SK-N-SH (cell line): ENCODE measurements around the gene RASGEF1B. TPM values are rescaled to one million over a fixed set of nuclear protein-coding genes. Genes with fewer than 3 reads are reported as not detected.

Experiments used
- CTCF ChIA-PET: fragments of 300-600, 350-600 bp; formaldehyde crosslinking; extraction: SDS; loops from one replicate; lab custom pipeline; 2021; lab: Yijun Ruan, JAX
- POLR2A ChIA-PET: fragments of 350-600 bp; sonication (Branson Sonifier 250); formaldehyde crosslinking; extraction: SDS; loops from one replicate; lab custom pipeline; 2020; ENCODE audit warnings: antibody characterized with exemption, inconsistent platforms; lab: Yijun Ruan, JAX
- DNase-seq: peaks from one replicate; pipeline ENCODE4 v3.0.0; 2012
- H2AFZ ChIP-seq: fragments of 200-600 bp; sonication (generic); 2 replicates; pipeline ENCODE4 v1.8.1; 2016; ENCODE audit warnings: antibody characterized with exemption, mild to moderate bottlenecking, low read depth
- H3F3A ChIP-seq: fragments of 200-600 bp; sonication (generic); replicated peaks from 2 replicates; pipeline ENCODE3; 2016; ENCODE audit warnings: antibody characterized with exemption, mild to moderate bottlenecking; ENCODE audit not compliant: insufficient read depth
- H3K27ac ChIP-seq, 2 experiments: fragments of 200-500 bp in 1 of 2; fragments of 200-600 bp in 1 of 2; sonication (Bioruptor generic) in 1 of 2; sonication (generic), shearing (Covaris generic) in 1 of 2; 2 replicates each; pipeline versions ENCODE4 v1.5.1 to v1.6.1; 2014 to 2016; ENCODE audit warnings: low read depth in 2 of 2, inconsistent platforms in 1 of 2, low read length in 1 of 2, mild to moderate bottlenecking in 1 of 2, mixed read lengths in 1 of 2
- H3K27me3 ChIP-seq: fragments of 200-600 bp; sonication (generic), shearing (Covaris generic); 2 replicates; pipeline ENCODE4 v1.6.1; 2016; ENCODE audit warnings: mixed run types; ENCODE audit not compliant: insufficient read depth
- H3K36me3 ChIP-seq, 2 experiments: fragments of 200-500 bp in 1 of 2; fragments of 200-600 bp in 1 of 2; sonication (Bioruptor generic) in 1 of 2; sonication (generic) in 1 of 2; replicated peaks in 1 of 2; 2 replicates each; pipeline versions ENCODE3 to v1.5.1; 2014 to 2016; ENCODE audit warnings: low read length in 1 of 2, mild to moderate bottlenecking in 1 of 2; ENCODE audit not compliant: insufficient read depth in 2 of 2, control insufficient read depth in 1 of 2
- H3K4me1 ChIP-seq, 2 experiments: fragments of 200-500 bp in 1 of 2; fragments of 200-600 bp in 1 of 2; sonication (Bioruptor generic) in 1 of 2; sonication (generic), shearing (Covaris generic) in 1 of 2; 2 replicates each; pipeline versions ENCODE4 v1.5.1 to v1.6.1; 2014 to 2016; ENCODE audit warnings: low read depth in 1 of 2, low read length in 1 of 2, mixed run types in 1 of 2; ENCODE audit not compliant: insufficient read depth in 2 of 2, control insufficient read depth in 1 of 2
- H3K4me2 ChIP-seq: fragments of 200-600 bp; sonication (generic), shearing (Covaris generic); 2 replicates; pipeline ENCODE4 v1.6.1; 2017; ENCODE audit warnings: mixed run types
- H3K4me3 ChIP-seq, 2 experiments: fragments of 200-500 bp in 1 of 2; fragments of 200-600 bp in 1 of 2; sonication (Bioruptor generic) in 1 of 2; sonication (generic), shearing (Covaris generic) in 1 of 2; 2 replicates each; pipeline versions ENCODE4 v1.5.1 to v1.8.1; 2014 to 2016; ENCODE audit warnings: low read depth in 2 of 2, inconsistent platforms in 1 of 2, low read length in 1 of 2, mild to moderate bottlenecking in 1 of 2, mixed read lengths in 1 of 2, moderate library complexity in 1 of 2
- H3K79me2 ChIP-seq: fragments of 200-600 bp; sonication (generic); 2 replicates; pipeline ENCODE4 v1.8.1; 2017; ENCODE audit warnings: mild to moderate bottlenecking; ENCODE audit not compliant: insufficient read depth
- H3K9ac ChIP-seq: fragments of 200-600 bp; sonication (generic); 2 replicates; pipeline ENCODE4 v1.6.1; 2017; ENCODE audit warnings: mixed run types
- H3K9me2 ChIP-seq: fragments of 200-600 bp; sonication (generic); 2 replicates; pipeline ENCODE4 v1.6.1; 2017; ENCODE audit warnings: mixed run types
- H3K9me3 ChIP-seq: fragments of 200-600 bp; sonication (generic); 2 replicates; pipeline ENCODE4 v1.6.1; 2017; ENCODE audit warnings: mixed run types, mild to moderate bottlenecking, moderate library complexity
- H4K20me1 ChIP-seq: fragments of 200-600 bp; sonication (generic); 2 replicates; pipeline ENCODE4 v1.6.1; 2017; ENCODE audit warnings: mild to moderate bottlenecking, mixed run types; ENCODE audit not compliant: insufficient read depth
- CHD2 ChIP-seq: fragments of 150-350 bp; IDR thresholded peaks from 2 replicates; pipeline ENCODE4 v1.6.1; 2018; ENCODE audit warnings: low read length; ENCODE audit not compliant: partially characterized antibody
- EP300 ChIP-seq, 2 experiments: IDR thresholded peaks; 2 replicates each; pipeline versions ENCODE4 v1.4.0 to v1.6.1; 2012; ENCODE audit warnings: borderline replicate concordance in 1 of 2, low read depth in 1 of 2, low read length in 1 of 2
- FOSL2 ChIP-seq: IDR thresholded peaks from 2 replicates; pipeline ENCODE4 v1.4.0; 2012; ENCODE audit warnings: low read depth, mild to moderate bottlenecking, moderate library complexity, borderline replicate concordance
- FOXJ3 ChIP-seq: sonication (generic); formaldehyde crosslinking; IDR thresholded peaks from 2 replicates; pipeline ENCODE4 v1.5.1; 2020; ENCODE audit warnings: mild to moderate bottlenecking, missing genetic modification reagents
- FOXM1 ChIP-seq: IDR thresholded peaks from 2 replicates; pipeline ENCODE4 v1.4.0; 2012; ENCODE audit warnings: low read depth, mild to moderate bottlenecking
- GABPA ChIP-seq: IDR thresholded peaks from 2 replicates; pipeline ENCODE4 v1.4.0; 2012; ENCODE audit warnings: low read depth, mild to moderate bottlenecking
- JUND ChIP-seq: IDR thresholded peaks from 2 replicates; pipeline ENCODE4 v1.4.0; 2012
- MEF2A ChIP-seq: IDR thresholded peaks from 2 replicates; pipeline ENCODE4 v1.4.0; 2012; ENCODE audit warnings: low read depth, borderline replicate concordance
- MXI1 ChIP-seq: IDR thresholded peaks from 2 replicates; pipeline ENCODE4 v1.6.1; 2012; ENCODE audit warnings: mild to moderate bottlenecking, low read depth, low read length, improper control_type of control experiment
- NRF1 ChIP-seq: IDR thresholded peaks from 2 replicates; pipeline ENCODE4 v1.6.1; 2012; ENCODE audit warnings: low read depth, mild to moderate bottlenecking, low read length
- RAD21 ChIP-seq: IDR thresholded peaks from 2 replicates; pipeline ENCODE4 v1.6.1; 2012; ENCODE audit warnings: mild to moderate bottlenecking, low read length
- RCOR1 ChIP-seq: fragments of 150-350 bp; IDR thresholded peaks from 2 replicates; pipeline ENCODE4 v1.6.1; 2017; ENCODE audit warnings: antibody characterized with exemption, low read length
- RFX5 ChIP-seq: IDR thresholded peaks from 2 replicates; pipeline ENCODE4 v1.6.1; 2012; ENCODE audit warnings: mild to moderate bottlenecking, improper control_type of control experiment, low read length
- SIN3A ChIP-seq: IDR thresholded peaks from 2 replicates; pipeline ENCODE4 v1.6.1; 2012; ENCODE audit warnings: low read depth, mild to moderate bottlenecking, low read length, moderate library complexity, borderline replicate concordance
- TEAD4 ChIP-seq: IDR thresholded peaks from 2 replicates; pipeline ENCODE4 v1.4.0; 2012; ENCODE audit warnings: mild to moderate bottlenecking, borderline replicate concordance; ENCODE audit not compliant: insufficient read depth
- WGBS: methylation state at CpG from one replicate; pipeline ENCODE4 v1.1.6; 2017; ENCODE audit warnings: low lambda C conversion rate; 5-methylcytosine and 5-hydroxymethylcytosine counted together
- polyA plus RNA-seq, 3 experiments: library from polyadenylated mRNA; depleted of rRNA; stranded (reverse); fragments of >200 nt; gene quantifications; 2 replicates each; pipeline ENCODE4 v1.2.3, GENCODE V29; 2012
- TF ChIP-seq, protein P1 (sequence below): fragments of 200-600 bp; sonication (generic); IDR thresholded peaks from 2 replicates; pipeline ENCODE4 v1.6.1; 2017; ENCODE audit warnings: antibody characterized with exemption, mild to moderate bottlenecking, moderate library complexity
- TF ChIP-seq, protein P2 (sequence below): fragments of 150-350 bp; IDR thresholded peaks from 2 replicates; pipeline ENCODE4 v1.6.1; 2017; ENCODE audit warnings: antibody characterized with exemption, low read length, low read depth, borderline replicate concordance
- TF ChIP-seq, protein P3 (sequence below): IDR thresholded peaks from 2 replicates; pipeline ENCODE4 v1.4.0; 2012; ENCODE audit warnings: low read depth
- TF ChIP-seq, protein P4 (sequence below): IDR thresholded peaks from 2 replicates; pipeline ENCODE4 v1.4.0; 2012; ENCODE audit warnings: low read depth, borderline replicate concordance

RASGEF1B gene
- polyA plus RNA-seq, 1 of the 3 experiments (the other 2 are of a cell fraction) = not detected

DNA sequence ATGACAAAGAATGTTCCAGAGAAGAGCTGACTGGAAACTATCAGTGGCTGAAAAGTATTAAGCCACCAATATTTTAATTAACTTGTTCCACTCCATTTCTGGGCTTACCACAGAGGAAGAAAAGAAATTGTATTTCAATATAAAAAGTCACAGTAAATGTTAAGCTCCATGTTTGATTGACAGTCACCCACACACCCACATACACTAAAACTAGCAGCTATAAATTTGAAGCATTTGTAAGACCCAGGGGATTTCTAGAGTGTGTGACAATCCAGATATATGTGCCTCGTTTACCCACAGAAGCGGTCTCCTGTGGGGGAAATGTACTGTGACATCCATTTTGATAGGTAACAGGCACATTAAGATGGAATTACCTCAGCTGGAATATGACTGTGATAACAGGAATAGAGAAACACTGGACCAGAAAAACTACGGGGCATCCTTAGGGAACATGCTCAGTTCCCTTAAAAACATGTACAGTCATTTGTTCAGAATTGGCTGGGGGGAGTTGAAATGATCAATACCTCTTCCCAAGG is 39.0 kb upstream of the RASGEF1B start:
- H3K9ac ChIP-seq = no peak overlapping the region
- WGBS = 4% methylated on average over 3 of the region's 3 CpGs
- H3K4me2 ChIP-seq = no peak overlapping the region
- H3K79me2 ChIP-seq = no peaks in the 10 kb centered on the region
- H4K20me1 ChIP-seq = no peaks in the 10 kb centered on the region
- H3K4me3 ChIP-seq = no peak overlapping the region
- ChIA-PET CTCF (interaction anchor here (0.8 kb wide), 1 partner anchor 9 kb away, joined by 3 read pairs; no protein-coding TSS in a partner anchor), POLR2A (no interaction called here)
- H3F3A ChIP-seq = no peaks in the 10 kb centered on the region
- TF ChIP-seq GABPA (no peak), FOXJ3 (no peak), TEAD4 (no peak), MXI1 (no peak), RCOR1 (no peak), FOXM1 (no peak), CHD2 (no peak), EP300 (IDR thresholded peaks at IDR 0.05; ENCODE audit: borderline replicate concordance in 1 of 2, low read depth in 1 of 2, low read length in 1 of 2) (no peak), MEF2A (no peak), RAD21 (no peak), NRF1 (no peak)
- TF ChIP-seq, protein P1, sequence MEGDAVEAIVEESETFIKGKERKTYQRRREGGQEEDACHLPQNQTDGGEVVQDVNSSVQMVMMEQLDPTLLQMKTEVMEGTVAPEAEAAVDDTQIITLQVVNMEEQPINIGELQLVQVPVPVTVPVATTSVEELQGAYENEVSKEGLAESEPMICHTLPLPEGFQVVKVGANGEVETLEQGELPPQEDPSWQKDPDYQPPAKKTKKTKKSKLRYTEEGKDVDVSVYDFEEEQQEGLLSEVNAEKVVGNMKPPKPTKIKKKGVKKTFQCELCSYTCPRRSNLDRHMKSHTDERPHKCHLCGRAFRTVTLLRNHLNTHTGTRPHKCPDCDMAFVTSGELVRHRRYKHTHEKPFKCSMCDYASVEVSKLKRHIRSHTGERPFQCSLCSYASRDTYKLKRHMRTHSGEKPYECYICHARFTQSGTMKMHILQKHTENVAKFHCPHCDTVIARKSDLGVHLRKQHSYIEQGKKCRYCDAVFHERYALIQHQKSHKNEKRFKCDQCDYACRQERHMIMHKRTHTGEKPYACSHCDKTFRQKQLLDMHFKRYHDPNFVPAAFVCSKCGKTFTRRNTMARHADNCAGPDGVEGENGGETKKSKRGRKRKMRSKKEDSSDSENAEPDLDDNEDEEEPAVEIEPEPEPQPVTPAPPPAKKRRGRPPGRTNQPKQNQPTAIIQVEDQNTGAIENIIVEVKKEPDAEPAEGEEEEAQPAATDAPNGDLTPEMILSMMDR = no peak
- TF ChIP-seq, protein P2, sequence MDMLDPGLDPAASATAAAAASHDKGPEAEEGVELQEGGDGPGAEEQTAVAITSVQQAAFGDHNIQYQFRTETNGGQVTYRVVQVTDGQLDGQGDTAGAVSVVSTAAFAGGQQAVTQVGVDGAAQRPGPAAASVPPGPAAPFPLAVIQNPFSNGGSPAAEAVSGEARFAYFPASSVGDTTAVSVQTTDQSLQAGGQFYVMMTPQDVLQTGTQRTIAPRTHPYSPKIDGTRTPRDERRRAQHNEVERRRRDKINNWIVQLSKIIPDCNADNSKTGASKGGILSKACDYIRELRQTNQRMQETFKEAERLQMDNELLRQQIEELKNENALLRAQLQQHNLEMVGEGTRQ = no peak
- TF ChIP-seq, protein P3, sequence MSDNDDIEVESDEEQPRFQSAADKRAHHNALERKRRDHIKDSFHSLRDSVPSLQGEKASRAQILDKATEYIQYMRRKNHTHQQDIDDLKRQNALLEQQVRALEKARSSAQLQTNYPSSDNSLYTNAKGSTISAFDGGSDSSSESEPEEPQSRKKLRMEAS = no peak
- H3K4me1 ChIP-seq = no peaks in the 10 kb centered on the region
- no peak overlapping the region for H3K27ac ChIP-seq
- H3K9me3 ChIP-seq = no peaks in the 10 kb centered on the region
- H3K9me2 ChIP-seq = no peaks in the 10 kb centered on the region
- DNase-seq = no peak
- no peak overlapping the region for H2AFZ ChIP-seq
- H3K27me3 ChIP-seq = no peaks in the 10 kb centered on the region
- H3K36me3 ChIP-seq = no peaks in the 10 kb centered on the region

DNA sequence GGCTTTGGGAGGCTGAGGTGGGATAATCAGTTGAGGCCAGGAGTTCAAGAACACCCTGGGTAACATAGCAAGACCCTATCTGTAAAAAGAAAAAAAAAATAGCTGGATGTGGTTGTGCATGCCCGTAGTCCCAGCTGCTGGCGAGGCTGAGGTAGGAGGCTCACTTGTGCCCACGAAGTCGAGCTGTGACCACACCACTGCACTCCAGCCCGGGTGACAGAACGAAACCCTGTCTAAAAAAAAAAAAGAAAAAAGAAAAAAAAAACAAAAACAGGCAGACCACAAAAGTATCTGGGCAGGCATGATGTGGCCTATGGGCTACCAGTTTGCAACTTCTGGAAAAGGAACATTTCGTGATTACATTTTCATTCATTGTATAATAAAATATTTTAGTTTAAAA is 38.1 kb upstream of the RASGEF1B start:
- POLR2A ChIA-PET = no interaction called here
- Histone ChIP-seq H3K79me2 (no peaks in the 10 kb centered on the region), H2AFZ (no peak overlapping the region), H3K27me3 (no peaks in the 10 kb centered on the region), H3K4me2 (no peak overlapping the region), H3K9me2 (no peaks in the 10 kb centered on the region), H3K4me3 (no peak overlapping the region), H3K4me1 (no peaks in the 10 kb centered on the region), H3F3A (no peaks in the 10 kb centered on the region), H3K9ac (no peak overlapping the region), H3K36me3 (no peaks in the 10 kb centered on the region), H3K9me3 (no peaks in the 10 kb centered on the region), H4K20me1 (no peaks in the 10 kb centered on the region), H3K27ac (no peak overlapping the region)
- WGBS = under 1% methylated on average over 7 of the region's 7 CpGs
- DNase-seq = no peak
- CTCF ChIA-PET = no interaction called here
- no peak for TF ChIP-seq JUND
- no peak for TF ChIP-seq SIN3A
- TF ChIP-seq FOSL2 = no peak
- TF ChIP-seq, protein P1 = no peak
- TF ChIP-seq FOXM1 = no peak
- TF ChIP-seq, protein P4, sequence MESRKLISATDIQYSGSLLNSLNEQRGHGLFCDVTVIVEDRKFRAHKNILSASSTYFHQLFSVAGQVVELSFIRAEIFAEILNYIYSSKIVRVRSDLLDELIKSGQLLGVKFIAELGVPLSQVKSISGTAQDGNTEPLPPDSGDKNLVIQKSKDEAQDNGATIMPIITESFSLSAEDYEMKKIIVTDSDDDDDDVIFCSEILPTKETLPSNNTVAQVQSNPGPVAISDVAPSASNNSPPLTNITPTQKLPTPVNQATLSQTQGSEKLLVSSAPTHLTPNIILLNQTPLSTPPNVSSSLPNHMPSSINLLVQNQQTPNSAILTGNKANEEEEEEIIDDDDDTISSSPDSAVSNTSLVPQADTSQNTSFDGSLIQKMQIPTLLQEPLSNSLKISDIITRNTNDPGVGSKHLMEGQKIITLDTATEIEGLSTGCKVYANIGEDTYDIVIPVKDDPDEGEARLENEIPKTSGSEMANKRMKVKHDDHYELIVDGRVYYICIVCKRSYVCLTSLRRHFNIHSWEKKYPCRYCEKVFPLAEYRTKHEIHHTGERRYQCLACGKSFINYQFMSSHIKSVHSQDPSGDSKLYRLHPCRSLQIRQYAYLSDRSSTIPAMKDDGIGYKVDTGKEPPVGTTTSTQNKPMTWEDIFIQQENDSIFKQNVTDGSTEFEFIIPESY = no peak
- TF ChIP-seq, protein P3 = no peak
- no peak for TF ChIP-seq RCOR1
- TF ChIP-seq MEF2A = no peak
- TF ChIP-seq FOXJ3 = no peak
- no peak for TF ChIP-seq GABPA
- TF ChIP-seq RFX5 = no peak
